ENCODE measurements around the gene AGFG2.

The AGFG2 gene

GRCh38 chr7:100568176-100568895, 29.3 kb downstream of the AGFG2 start:
- Histone ChIP-seq H3K9me3 (ENCODE audit: control insufficient read depth, insufficient read depth, low read depth, low read length) (no peaks in the 10 kb centered on the region), H3K27ac (ENCODE audit: extremely low read depth, low read depth, low read length) (no peak overlapping the region), H3K36me3 (ENCODE audit: control insufficient read depth in 2 of 2, insufficient read depth in 1 of 2, low read length in 2 of 2) (no peaks in the 10 kb centered on the region), H3K4me3 (ENCODE audit: low read depth, low read length) (no peak overlapping the region), H3K4me1 (ENCODE audit: control insufficient read depth, insufficient read depth, low read length) (peaks cover 2% of the 10 kb centered on the region; the same call in 1 of the 2 replicates)
- TF ChIP-seq KLF8 (tag by site-specific recombination; IDR thresholded peaks at IDR 0.05), result peak; percentile 35; the same call in 1 of the 2 replicates
- no peak for TF ChIP-seq ZNF133 (tag by site-specific recombination; IDR thresholded peaks at IDR 0.05)
- TF ChIP-seq ZNF404 (tag by site-specific recombination; IDR thresholded peaks at IDR 0.05), result no peak
- no peak for TF ChIP-seq ZNF585B (tag by site-specific recombination; IDR thresholded peaks at IDR 0.05)
- TF ChIP-seq GLIS2 (tag by site-specific recombination; IDR thresholded peaks at IDR 0.05), result peak; percentile 56
- no peak for TF ChIP-seq ZNF549 (tag by site-specific recombination; IDR thresholded peaks at IDR 0.05)
- POLR2A ChIA-PET, result interaction anchor here (1.0 to 1.1 kb wide), 3 partner anchors 17 to 307 kb away, joined by 3 to 6 read pairs (median 3); partner anchors contain the start of genes FBXO24, LRCH4 and SRRT
- CTCF ChIA-PET, result interaction anchor here (0.6 to 3.2 kb wide), 4 partner anchors 9 to 124 kb away, joined by 3 to 14 read pairs (median 5); no protein-coding TSS in a partner anchor

GRCh38 chr7:100568896-100569844, 30.2 kb downstream of the AGFG2 start:
- Histone ChIP-seq H3K36me3 (ENCODE audit: control insufficient read depth in 2 of 2, insufficient read depth in 1 of 2, low read length in 2 of 2) (no peaks in the 10 kb centered on the region), H3K4me1 (ENCODE audit: control insufficient read depth, insufficient read depth, low read length) (peaks cover 2% of the 10 kb centered on the region; the same call in 1 of the 2 replicates), H3K9me3 (ENCODE audit: control insufficient read depth, insufficient read depth, low read depth, low read length) (no peaks in the 10 kb centered on the region), H3K27ac (ENCODE audit: extremely low read depth, low read depth, low read length) (no peak overlapping the region), H3K4me3 (ENCODE audit: low read depth, low read length) (no peak overlapping the region)
- ChIA-PET POLR2A (interaction anchor here (0.9 to 1.1 kb wide), 4 partner anchors 17 to 306 kb away, joined by 3 to 6 read pairs (median 3); partner anchors contain the start of genes FBXO24, LRCH4 and SRRT), CTCF (interaction anchor here (0.6 to 3.2 kb wide), 4 partner anchors 10 to 123 kb away, joined by 3 to 14 read pairs (median 6); no protein-coding TSS in a partner anchor)
- TF ChIP-seq ZNF214 (tag by site-specific recombination; IDR thresholded peaks at IDR 0.05; ENCODE audit: borderline replicate concordance) (no peak), SP2 (tag by site-specific recombination; IDR thresholded peaks at IDR 0.05) (peak; percentile 48), RBAK (tag by site-specific recombination; IDR thresholded peaks at IDR 0.05) (no peak), ZNF510 (tag by site-specific recombination; IDR thresholded peaks at IDR 0.05; ENCODE audit: insufficient replicate concordance) (no peak), KLF7 (tag by site-specific recombination; IDR thresholded peaks at IDR 0.05; ENCODE audit: borderline replicate concordance) (no peak), KLF9 (tag by site-specific recombination; IDR thresholded peaks at IDR 0.05; ENCODE audit: low read depth) (peak; percentile 59; the same call in 1 of the 2 replicates), PATZ1 (tag by site-specific recombination; IDR thresholded peaks at IDR 0.05) (peak; percentile 89), ZBTB8A (tag by site-specific recombination; IDR thresholded peaks at IDR 0.05) (peak; percentile 67), KLF1 (tag by site-specific recombination; IDR thresholded peaks at IDR 0.05) (0 out of 2 replicates have a peak, but pooled peaks have one; percentile 6), ZNF398 (tag by site-specific recombination; IDR thresholded peaks at IDR 0.05) (0 out of 2 replicates have a peak, but pooled peaks have one; percentile 30), ZBTB10 (tag by site-specific recombination; IDR thresholded peaks at IDR 0.05) (peak; percentile 46; the same call in 1 of the 2 replicates), ZBTB49 (tag by site-specific recombination; IDR thresholded peaks at IDR 0.05; ENCODE audit: low read depth) (no peak), ZNF664 (tag by site-specific recombination; IDR thresholded peaks at IDR 0.05) (no peak), KLF16 (tag by site-specific recombination; IDR thresholded peaks at IDR 0.05) (no peak), ZNF501 (tag by site-specific recombination; IDR thresholded peaks at IDR 0.05) (0 out of 2 replicates have a peak, but pooled peaks have one; percentile 24)
